CD4-positive, alpha-beta T cell (primary cell): ENCODE data around the gene PAGE3. TPM values are rescaled to one million over a fixed set of nuclear protein-coding genes. Genes with fewer than 3 reads are reported as not detected.

Experiments used
- ATAC-seq: fragments of 200-7000 bp; cut with Tn5 transposase; one replicate; pipeline ENCODE4 v1.10.0; 2022; ENCODE audit warnings: mild to moderate bottlenecking; ENCODE audit not compliant: poor library complexity
- CTCF ChIA-PET: fragments of 350-600 bp; sonication (Branson Sonifier 250); formaldehyde crosslinking; loops from one replicate; lab custom pipeline; 2021; ENCODE audit warnings: antibody characterized with exemption, inconsistent platforms; lab: Charles Lee
- POLR2A ChIA-PET: fragments of 350-600 bp; sonication (Branson Sonifier 250); formaldehyde crosslinking; loops from one replicate; lab custom pipeline; 2021; ENCODE audit warnings: antibody characterized with exemption, inconsistent platforms; lab: Charles Lee
- DNase-seq, 14 experiments: peaks; one replicate each; pipeline ENCODE4 v3.0.0-alpha.2; 2013 to 2020; ENCODE audit warnings: mixed read lengths in 2 of 14
- H3K27ac ChIP-seq, 2 donors: one replicate each; pipeline versions ENCODE4 v1.5.1 to v1.7.0; 2013; ENCODE audit warnings: low read length in 2 of 2, low read depth in 1 of 2, mild to moderate bottlenecking in 1 of 2
- H3K27me3 ChIP-seq, 2 experiments: 1 replicate in 1 of 2; 2 replicates in 1 of 2; pipeline versions ENCODE4 v1.6.1 to v1.7.0; 2013; ENCODE audit warnings: low read length in 2 of 2, control low read depth in 1 of 2, mild to moderate bottlenecking in 1 of 2, moderate library complexity in 1 of 2; ENCODE audit not compliant: insufficient read depth in 2 of 2, control insufficient read depth in 1 of 2
- H3K36me3 ChIP-seq: one replicate; pipeline ENCODE4 v1.6.1; 2013; ENCODE audit warnings: low read length, control low read depth; ENCODE audit not compliant: insufficient read depth
- H3K4me1 ChIP-seq: one replicate; pipeline ENCODE4 v1.6.1; 2013; ENCODE audit warnings: low read length, control low read depth; ENCODE audit not compliant: insufficient read depth
- H3K4me3 ChIP-seq: one replicate; pipeline ENCODE4 v1.5.1; 2013; ENCODE audit warnings: mild to moderate bottlenecking, low read length, moderate library complexity
- H3K9me3 ChIP-seq, 2 experiments: 1 replicate in 1 of 2; 2 replicates in 1 of 2; pipeline versions ENCODE4 v1.6.1 to v1.7.0; 2013; ENCODE audit warnings: low read length in 2 of 2, mild to moderate bottlenecking in 2 of 2, control low read depth in 1 of 2, moderate library complexity in 1 of 2; ENCODE audit not compliant: control insufficient read depth in 1 of 2, insufficient read depth in 1 of 2
- H3K27ac Mint-ChIP-seq: one replicate; pipeline ENCODE4 v1.8.0; 2020; ENCODE audit warnings: mixed read lengths
- H3K27me3 Mint-ChIP-seq: one replicate; pipeline ENCODE4 v1.8.0; 2021; ENCODE audit warnings: mixed read lengths
- H3K36me3 Mint-ChIP-seq: one replicate; pipeline ENCODE4 v1.8.0; 2021; ENCODE audit warnings: low read depth, mixed read lengths
- H3K4me1 Mint-ChIP-seq: one replicate; pipeline ENCODE4 v1.8.0; 2021; ENCODE audit warnings: low read depth, mixed read lengths
- H3K4me3 Mint-ChIP-seq: one replicate; pipeline ENCODE4 v1.8.0; 2020; ENCODE audit warnings: mild to moderate bottlenecking, mixed read lengths
- H3K9me3 Mint-ChIP-seq: one replicate; pipeline ENCODE4 v1.8.0; 2020; ENCODE audit warnings: mixed read lengths
- CTCF ChIP-seq: fragments of 200-600 bp; IDR thresholded peaks from one replicate; pipeline ENCODE4 v1.8.0; 2022; ENCODE audit warnings: antibody characterized with exemption, mild to moderate bottlenecking
- intact Hi-C, 2 experiments: fragments of 100-400 bp; cut with DNase I in 1 of 2; cut with micrococcal nuclease in 1 of 2; formaldehyde crosslinking; loops; one replicate each; pipeline versions ENCODE4 v1.15.1 to v1.9.0; 2023 to 2025; cut with DNase I, micrococcal nuclease
- total RNA-seq, 174 experiments: library from RNA in 2 of 174; stranded (reverse) in 2 of 174; gene quantifications; one replicate each; pipeline ENCODE4 v1.2.3 and lab custom pipeline; 2021 to 2026

PAGE3 gene
- total RNA-seq, 2 experiments from 2014 or later: not detected

- DNase-seq (no peak), ATAC-seq (no peak)
- Mint-ChIP-seq H3K36me3 (no peaks in the 10 kb centered on the region), H3K4me3 (no peak overlapping the region), H3K27ac (no peak overlapping the region), H3K27me3 (peaks cover 16% of the 10 kb centered on the region), H3K4me1 (no peaks in the 10 kb centered on the region), H3K9me3 (no peaks in the 10 kb centered on the region)
- Histone ChIP-seq H3K4me1 (no peaks in the 10 kb centered on the region), H3K36me3 (no peaks in the 10 kb centered on the region), H3K9me3 (peaks cover 0 to 7% of the 10 kb centered on the region in 2 experiments), H3K27me3 (peaks cover 0 to 2% of the 10 kb centered on the region in 2 experiments), H3K27ac (no peak overlapping the region), H3K4me3 (no peak overlapping the region)
- intact Hi-C loops: no loop called here
- POLR2A ChIA-PET: no interaction called here
- TF ChIP-seq CTCF: no peak
- CTCF ChIA-PET: no interaction called here
Measured at GRCh38 chrX:55240788-55241340, 23.9 kb downstream of the PAGE3 start.

- peaks cover 0 to 8% of the 10 kb centered on the region in 2 experiments for H3K9me3 ChIP-seq
- H3K4me1 ChIP-seq: no peaks in the 10 kb centered on the region
- H3K36me3 ChIP-seq: no peaks in the 10 kb centered on the region
- H3K4me3 Mint-ChIP-seq: no peak within 1 kb of the TSS
- ATAC-seq: no peak
- TF ChIP-seq CTCF: no peak
- ChIA-PET CTCF (no interaction called here), POLR2A (no interaction called here)
- H3K27me3 ChIP-seq: no peaks in the 10 kb centered on the region
- no peaks in the 10 kb centered on the region for H3K4me1 Mint-ChIP-seq
- no peaks in the 10 kb centered on the region for H3K27me3 Mint-ChIP-seq
- no peak within 1 kb of the TSS for H3K27ac Mint-ChIP-seq
- H3K4me3 ChIP-seq: no peak within 1 kb of the TSS
- H3K27ac ChIP-seq: no peak within 1 kb of the TSS
- intact Hi-C loops: no loop called here
- peak in 4 of 14 experiments; percentile 1 to 26 (median 9) for DNase-seq
- no peaks in the 10 kb centered on the region for H3K36me3 Mint-ChIP-seq
- H3K9me3 Mint-ChIP-seq: no peaks in the 10 kb centered on the region
Measured at GRCh38 chrX:55220119-55220794, 44.5 kb downstream of the PAGE3 start, which contains the start of gene PAGE5. TSS of gene PAGE5 (plus strand) at chrX:55220346. CDS start at chrX:55221383, 1,037 bp downstream.

- no peak for TF ChIP-seq CTCF
- DNase-seq: no peak
- no peak overlapping the region for H3K27ac ChIP-seq
- H3K4me3 ChIP-seq: no peak overlapping the region
- H3K36me3 ChIP-seq: no peaks in the 10 kb centered on the region
- intact Hi-C loops: no loop called here
- H3K4me1 ChIP-seq: no peaks in the 10 kb centered on the region
- no peaks in the 10 kb centered on the region for H3K9me3 Mint-ChIP-seq
- ChIA-PET POLR2A (no interaction called here), CTCF (no interaction called here)
- H3K36me3 Mint-ChIP-seq: no peaks in the 10 kb centered on the region
- H3K4me3 Mint-ChIP-seq: no peak overlapping the region
- no peaks in the 10 kb centered on the region for H3K27me3 ChIP-seq
- no peaks in the 10 kb centered on the region for H3K4me1 Mint-ChIP-seq
- no peak overlapping the region for H3K27ac Mint-ChIP-seq
- H3K27me3 Mint-ChIP-seq: no peaks in the 10 kb centered on the region
- no peaks in the 10 kb centered on the region for H3K9me3 ChIP-seq
- ATAC-seq: no peak
Measured at GRCh38 chrX:55213381-55213780, 51.3 kb downstream of the PAGE3 start.
